Activated CD4-positive, alpha-beta T cell treated with anti-CD3 and anti-CD28 coated beads, Interleukin-2, amount 10 ng/mL, durations not matched to agents 7 days and 5 days (primary cell): ENCODE results near the gene FCN3. TPM values are rescaled to one million over a fixed set of nuclear protein-coding genes. Genes with fewer than 3 reads are reported as not detected.
"Not testable (repeated sequence)": the region's sequence is repeated elsewhere in the genome, so short reads cannot be mapped to it uniquely, and the experiment has no call there.

Source experiments
- CTCF ChIA-PET: fragments of 350-600 bp; sonication (Branson Sonifier 250); formaldehyde crosslinking; loops from one replicate; lab custom pipeline; 2021; ENCODE audit warnings: antibody characterized with exemption; lab: Charles Lee
- POLR2A ChIA-PET: fragments of 350-600 bp; sonication (Branson Sonifier 250); formaldehyde crosslinking; loops from one replicate; lab custom pipeline; 2021; ENCODE audit warnings: antibody characterized with exemption; lab: Charles Lee
- DNase-seq: peaks from one replicate; pipeline ENCODE4 v3.0.0-alpha.2; 2020
- H3K27ac Mint-ChIP-seq: one replicate; pipeline ENCODE4 v1.8.0; 2021; ENCODE audit warnings: mild to moderate bottlenecking, moderate library complexity, mixed read lengths
- H3K27me3 Mint-ChIP-seq: one replicate; pipeline ENCODE4 v1.8.0; 2021; ENCODE audit warnings: mixed read lengths
- H3K36me3 Mint-ChIP-seq: one replicate; pipeline ENCODE4 v1.8.0; 2021; ENCODE audit warnings: low read depth, mixed read lengths
- H3K4me1 Mint-ChIP-seq: one replicate; pipeline ENCODE4 v1.8.0; 2021; ENCODE audit warnings: mixed read lengths
- H3K4me3 Mint-ChIP-seq: one replicate; pipeline ENCODE4 v1.8.0; 2021; ENCODE audit warnings: mild to moderate bottlenecking, moderate library complexity, mixed read lengths
- H3K9me3 Mint-ChIP-seq: one replicate; pipeline ENCODE4 v1.8.0; 2021; ENCODE audit warnings: mixed read lengths
- total RNA-seq, 2 experiments: library from RNA; stranded (reverse); gene quantifications; one replicate each; pipeline ENCODE4 v1.2.3, GENCODE V29; 2021

Gene FCN3
- total RNA-seq, 2 experiments from 2014 or later = not detected

- peak overlapping the region; percentile 50 for H3K27ac Mint-ChIP-seq
- ChIA-PET CTCF (interaction anchor here (1.0 to 6.1 kb wide), 5 partner anchors 10 to 266 kb away, joined by 4 to 112 read pairs (median 15); partner anchors contain the start of gene MAP3K6), POLR2A (no interaction called here)
- no peaks in the 10 kb centered on the region for H3K27me3 Mint-ChIP-seq
- no peak for DNase-seq
- peaks cover 8% of the 10 kb centered on the region for H3K4me1 Mint-ChIP-seq
- H3K4me3 Mint-ChIP-seq = no peak overlapping the region
- H3K36me3 Mint-ChIP-seq = no peaks in the 10 kb centered on the region
- H3K9me3 Mint-ChIP-seq = no peaks in the 10 kb centered on the region
These were observed 22.5 kb upstream of the FCN3 start for GRCh38 chr1:27397110-27397509.

- DNase-seq = peak; percentile 84
- Mint-ChIP-seq H3K4me1 (peaks cover 15% of the 10 kb centered on the region), H3K4me3 (no peak overlapping the region), H3K27ac (peak overlapping the region; percentile 31), H3K27me3 (no peaks in the 10 kb centered on the region), H3K36me3 (no peaks in the 10 kb centered on the region), H3K9me3 (no peaks in the 10 kb centered on the region)
- ChIA-PET POLR2A (no interaction called here), CTCF (interaction anchor here (0.6 to 6.1 kb wide), 30 partner anchors 9 to 281 kb away, joined by 3 to 112 read pairs (median 4); partner anchors contain the start of genes CD164L2 and MAP3K6)
These were observed 21.0 kb upstream of the FCN3 start for GRCh38 chr1:27395441-27396195.

GRCh38 chr1:27394925-27395324 lies 20.3 kb upstream of the FCN3 start:
- CTCF ChIA-PET = interaction anchor here (0.6 to 6.1 kb wide), 30 partner anchors 10 to 467 kb away, joined by 3 to 112 read pairs (median 5); partner anchors contain the start of genes CD164L2 and MAP3K6
- no peak overlapping the region for H3K4me3 Mint-ChIP-seq
- H3K27ac Mint-ChIP-seq = peak overlapping the region; percentile 31

DNA sequence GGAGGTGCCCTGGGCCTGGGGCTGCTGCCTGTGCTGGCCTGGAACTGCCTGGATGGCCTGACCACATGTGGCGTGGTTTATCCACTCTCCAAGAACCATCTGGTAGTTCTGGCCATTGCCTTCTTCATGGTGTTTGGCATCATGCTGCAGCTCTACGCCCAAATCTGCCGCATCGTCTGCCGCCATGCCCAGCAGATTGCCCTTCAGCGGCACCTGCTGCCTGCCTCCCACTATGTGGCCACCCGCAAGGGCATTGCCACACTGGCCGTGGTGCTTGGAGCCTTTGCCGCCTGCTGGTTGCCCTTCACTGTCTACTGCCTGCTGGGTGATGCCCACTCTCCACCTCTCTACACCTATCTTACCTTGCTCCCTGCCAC lies 19.6 kb upstream of the FCN3 start:
- Mint-ChIP-seq H3K36me3 (no peaks in the 10 kb centered on the region), H3K4me1 (peaks cover 15% of the 10 kb centered on the region), H3K9me3 (no peaks in the 10 kb centered on the region), H3K27ac (no peak overlapping the region), H3K4me3 (no peak overlapping the region), H3K27me3 (peaks cover 5% of the 10 kb centered on the region)
- no peak for DNase-seq
- CTCF ChIA-PET = interaction anchor here (0.6 to 6.1 kb wide), 23 partner anchors 10 to 467 kb away, joined by 3 to 112 read pairs (median 5); partner anchors contain the start of genes CD164L2 and MAP3K6
- POLR2A ChIA-PET = no interaction called here

More at GRCh38 chr1:27394925-27395324, 20.3 kb upstream of the FCN3 start:
- DNase-seq = no peak
- H3K4me1 Mint-ChIP-seq = peaks cover 15% of the 10 kb centered on the region
- H3K36me3 Mint-ChIP-seq = no peaks in the 10 kb centered on the region
- H3K27me3 Mint-ChIP-seq = no peaks in the 10 kb centered on the region
- H3K9me3 Mint-ChIP-seq = no peaks in the 10 kb centered on the region
- POLR2A ChIA-PET = no interaction called here

DNA sequence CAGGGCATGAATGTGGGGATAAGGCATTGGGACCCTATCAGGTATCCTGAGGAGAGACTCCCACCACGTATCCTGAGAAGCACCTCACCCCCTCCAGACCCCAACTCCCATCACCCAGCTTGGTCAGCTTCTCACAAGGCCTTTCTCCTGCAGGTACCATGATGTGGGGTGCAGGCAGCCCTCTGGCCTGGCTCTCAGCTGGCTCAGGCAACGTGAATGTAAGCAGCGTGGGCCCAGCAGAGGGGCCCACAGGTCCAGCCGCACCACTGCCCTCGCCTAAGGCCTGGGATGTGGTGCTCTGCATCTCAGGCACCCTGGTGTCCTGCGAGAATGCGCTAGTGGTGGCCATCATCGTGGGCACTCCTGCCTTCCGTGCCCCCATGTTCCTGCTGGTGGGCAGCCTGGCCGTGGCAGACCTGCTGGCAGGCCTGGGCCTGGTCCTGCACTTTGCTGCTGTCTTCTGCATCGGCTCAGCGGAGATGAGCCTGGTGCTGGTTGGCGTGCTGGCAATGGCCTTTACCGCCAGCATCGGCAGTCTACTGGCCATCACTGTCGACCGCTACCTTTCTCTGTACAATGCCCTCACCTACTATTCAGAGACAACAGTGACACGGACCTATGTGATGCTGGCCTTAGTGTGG lies 19.1 kb upstream of the FCN3 start:
- no peak overlapping the region for H3K27ac Mint-ChIP-seq
- no peaks in the 10 kb centered on the region for H3K9me3 Mint-ChIP-seq
- no peaks in the 10 kb centered on the region for H3K36me3 Mint-ChIP-seq
- H3K27me3 Mint-ChIP-seq = peaks cover 5% of the 10 kb centered on the region
- POLR2A ChIA-PET = no interaction called here
- CTCF ChIA-PET = interaction anchor here (0.9 to 6.1 kb wide), 6 partner anchors 27 to 214 kb away, joined by 4 to 112 read pairs (median 10); partner anchors contain the start of gene MAP3K6
- DNase-seq = no peak
- peak overlapping the region; percentile 64 for H3K4me3 Mint-ChIP-seq
- peaks cover 15% of the 10 kb centered on the region for H3K4me1 Mint-ChIP-seq

DNA sequence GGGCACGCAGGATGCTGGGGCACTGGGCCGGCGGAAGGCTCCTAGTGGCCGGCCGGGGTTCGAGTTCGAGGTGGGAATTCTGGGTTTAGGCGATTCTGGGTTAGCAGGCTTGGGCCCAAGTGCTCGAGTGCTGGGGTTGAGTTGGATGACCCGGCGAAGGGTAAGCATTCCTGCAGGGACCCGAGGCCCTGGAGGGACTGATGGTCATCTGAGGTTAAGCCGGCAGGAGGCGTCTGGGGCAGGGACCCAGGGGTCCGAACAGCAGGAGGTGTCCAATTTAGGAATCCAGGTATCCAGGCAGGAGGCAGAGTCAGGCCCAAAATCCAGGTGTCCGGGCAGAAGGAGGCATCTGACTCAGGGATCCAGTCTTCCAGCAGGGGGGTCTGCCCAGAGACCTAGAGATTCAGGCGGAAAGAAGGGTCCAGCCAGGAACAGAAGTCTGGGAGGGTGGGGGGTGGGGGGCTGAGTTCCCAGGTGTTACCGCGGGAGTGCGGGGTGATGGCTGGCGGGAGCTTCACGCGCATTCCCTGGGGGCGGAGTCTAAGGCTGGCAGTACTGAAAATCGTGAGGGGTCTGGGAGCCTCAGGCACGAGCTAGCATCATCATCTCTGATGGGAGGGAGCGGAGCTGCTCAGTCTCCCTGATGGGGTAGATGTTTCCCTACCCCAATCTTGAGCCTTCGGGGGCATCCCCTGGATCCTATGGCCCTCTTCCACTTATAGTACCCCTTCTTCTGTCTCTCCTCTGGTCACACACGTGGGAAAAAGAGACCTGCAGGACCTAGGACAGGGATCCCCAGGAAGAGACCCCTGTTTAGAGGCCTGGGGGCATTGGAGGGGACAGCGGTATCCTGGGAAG lies 18.4 kb upstream of the FCN3 start:
- Mint-ChIP-seq H3K9me3 (no peaks in the 10 kb centered on the region), H3K36me3 (no peaks in the 10 kb centered on the region), H3K27ac (peak overlapping the region; percentile 19), H3K27me3 (peaks cover 8% of the 10 kb centered on the region), H3K4me1 (peaks cover 15% of the 10 kb centered on the region), H3K4me3 (peak overlapping the region; percentile 64)
- POLR2A ChIA-PET = no interaction called here
- DNase-seq = no peak
- CTCF ChIA-PET = interaction anchor here (6.1 kb wide), 1 partner anchor 94 kb away, joined by 112 read pairs; no protein-coding TSS in a partner anchor

DNA sequence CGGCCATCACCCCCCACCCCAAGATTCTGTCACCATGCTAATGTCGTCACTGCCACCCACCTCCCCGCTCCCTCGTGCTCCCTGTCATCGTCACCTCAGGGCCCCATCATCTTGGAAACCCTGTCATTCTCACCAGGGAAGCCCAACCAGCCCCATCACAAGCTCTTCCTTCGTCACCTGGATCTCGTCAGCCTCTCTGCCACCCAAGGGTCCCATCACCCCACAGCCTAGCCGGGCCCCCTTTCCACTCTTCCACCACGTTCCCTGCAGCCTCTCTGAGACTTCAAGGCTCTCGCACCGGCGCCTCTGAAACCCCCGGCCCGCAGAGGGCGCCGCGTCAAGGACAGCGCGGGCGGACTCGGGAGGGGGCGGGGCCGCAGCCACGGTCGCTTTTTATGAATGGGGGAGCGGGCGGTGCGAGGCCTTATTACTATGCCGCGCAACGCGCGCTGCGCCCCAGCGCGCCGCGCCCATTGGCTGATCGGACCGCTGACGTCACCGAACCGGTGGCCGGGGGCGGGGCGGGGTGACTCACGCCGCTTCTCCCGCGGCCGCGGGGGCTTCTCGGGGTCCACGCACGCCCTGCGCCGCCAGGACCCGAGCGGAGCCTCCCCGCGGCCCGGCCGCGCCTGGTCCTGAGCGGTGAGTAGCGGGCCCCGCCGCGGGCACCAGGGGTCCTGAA lies 17.6 kb upstream of the FCN3 start, which contains the start of gene GPR3:
GPR3 (plus strand) TSS at position 527 of the 682 bp plus-strand sequence. CDS start 1,177 bp downstream, outside the sequence.
- ChIA-PET POLR2A (no interaction called here), CTCF (interaction anchor here (1.0 to 3.2 kb wide), 7 partner anchors 9 to 96 kb away, joined by 4 to 28 read pairs (median 7); partner anchors contain the start of gene MAP3K6)
- Mint-ChIP-seq H3K4me1 (peaks cover 15% of the 10 kb centered on the region), H3K27me3 (peaks cover 8% of the 10 kb centered on the region), H3K36me3 (no peaks in the 10 kb centered on the region), H3K4me3 (peak within 1 kb of the TSS; percentile 64), H3K27ac (peak within 1 kb of the TSS; percentile 87), H3K9me3 (no peaks in the 10 kb centered on the region)
- DNase-seq = peak; percentile 94

- no peaks in the 10 kb centered on the region for H3K9me3 Mint-ChIP-seq
- DNase-seq = no peak
- H3K36me3 Mint-ChIP-seq = no peaks in the 10 kb centered on the region
- peaks cover 8% of the 10 kb centered on the region for H3K27me3 Mint-ChIP-seq
- CTCF ChIA-PET = interaction anchor here (0.6 to 3.2 kb wide), 13 partner anchors 10 to 271 kb away, joined by 3 to 28 read pairs (median 4); partner anchors contain the start of gene MAP3K6
- H3K4me1 Mint-ChIP-seq = peaks cover 15% of the 10 kb centered on the region
- H3K27ac Mint-ChIP-seq = no peak overlapping the region
- peak overlapping the region; percentile 64 for H3K4me3 Mint-ChIP-seq
- POLR2A ChIA-PET = no interaction called here
These were observed 17.0 kb upstream of the FCN3 start for GRCh38 chr1:27391511-27392095.

DNA sequence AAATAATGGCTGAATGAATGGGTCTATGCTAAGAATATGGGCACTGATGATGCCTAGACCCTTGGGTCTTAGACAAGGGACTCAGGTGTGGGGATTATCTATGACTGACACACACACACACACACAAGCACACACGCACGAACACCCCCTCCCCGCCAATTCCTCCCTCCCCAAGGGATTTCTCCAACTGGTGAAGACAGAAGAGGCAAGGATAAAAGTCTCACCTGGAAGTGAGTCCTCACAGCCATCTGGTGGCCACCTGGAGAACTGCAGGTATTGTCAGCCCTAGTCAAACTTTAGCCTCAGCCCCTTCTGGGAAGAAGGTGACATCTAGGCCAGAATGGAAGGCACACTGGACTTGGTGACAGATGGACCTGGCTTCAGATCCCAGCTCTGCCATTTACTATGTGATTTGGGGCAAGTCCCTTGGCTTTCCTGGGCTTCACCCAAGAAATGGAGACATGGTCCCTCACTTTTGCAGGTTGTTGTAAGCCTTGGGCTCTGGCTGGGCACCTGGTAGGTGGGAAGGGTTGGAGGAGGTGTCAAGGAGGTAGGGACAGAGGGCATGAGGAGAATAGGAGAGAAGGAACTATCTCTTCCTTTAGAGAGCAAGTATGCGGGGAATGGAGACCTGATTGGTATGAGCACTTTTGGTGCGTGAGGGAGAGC lies 13.8 kb upstream of the FCN3 start:
- POLR2A ChIA-PET = interaction anchor here (0.7 kb wide), 1 partner anchor 14 kb away, joined by 9 read pairs; the partner anchor contains the start of gene FCN3
- no peak overlapping the region for H3K27ac Mint-ChIP-seq
- no peaks in the 10 kb centered on the region for H3K36me3 Mint-ChIP-seq
- no peaks in the 10 kb centered on the region for H3K9me3 Mint-ChIP-seq
- no peak overlapping the region for H3K4me3 Mint-ChIP-seq
- H3K4me1 Mint-ChIP-seq = peaks cover 15% of the 10 kb centered on the region
- peaks cover 13% of the 10 kb centered on the region for H3K27me3 Mint-ChIP-seq
- DNase-seq = peak; percentile 82
- CTCF ChIA-PET = interaction anchor here (0.7 to 3.8 kb wide), 9 partner anchors 11 to 92 kb away, joined by 3 to 33 read pairs (median 5); partner anchors contain the start of gene SYTL1

DNA sequence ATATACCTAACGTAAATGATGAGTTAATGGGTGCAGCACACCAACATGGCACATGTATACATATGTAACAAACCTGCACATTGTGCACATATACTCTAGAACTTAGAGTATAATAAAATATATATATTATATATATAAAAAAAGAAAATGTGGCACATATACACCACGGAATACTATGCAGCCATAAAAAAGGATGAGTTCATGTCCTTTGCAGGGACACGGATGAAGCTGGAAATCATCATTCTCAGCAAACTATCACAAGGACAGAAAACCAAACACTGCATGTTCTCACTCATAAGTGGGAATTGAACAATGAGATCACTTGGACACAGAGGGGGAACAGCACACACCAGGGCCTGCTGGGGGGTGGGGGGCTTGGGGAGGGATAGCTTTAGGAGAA lies 10.2 kb upstream of the FCN3 start:
- H3K4me3 Mint-ChIP-seq, H3K9me3 Mint-ChIP-seq, POLR2A ChIA-PET, DNase-seq, H3K4me1 Mint-ChIP-seq, H3K36me3 Mint-ChIP-seq, H3K27ac Mint-ChIP-seq: not testable (repeated sequence)
- CTCF ChIA-PET = interaction anchor here (1.1 kb wide), 1 partner anchor 10 kb away, joined by 4 read pairs; no protein-coding TSS in a partner anchor
- H3K27me3 Mint-ChIP-seq = peaks cover 16% of the 10 kb centered on the region

DNA sequence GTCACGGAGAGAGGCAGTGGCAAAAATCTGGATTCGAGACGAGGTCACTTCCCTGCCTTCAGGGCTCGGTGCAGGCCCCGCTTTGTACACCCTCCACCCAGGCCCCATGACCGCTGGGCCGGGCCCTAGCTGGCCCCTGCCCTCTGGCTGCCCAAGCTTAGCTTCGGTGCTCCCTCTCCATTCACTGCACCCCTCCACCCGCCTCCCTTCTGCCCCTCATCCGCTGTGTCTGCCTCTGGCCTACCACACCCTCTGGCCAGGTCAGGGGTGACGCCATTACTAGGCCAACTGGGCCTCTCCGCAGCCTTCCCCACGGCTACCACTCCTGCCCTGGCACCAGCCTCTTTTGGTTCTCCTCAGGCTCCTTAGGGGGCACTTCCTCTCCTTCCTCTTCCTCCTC lies 9.0 kb upstream of the FCN3 start:
- POLR2A ChIA-PET = no interaction called here
- Mint-ChIP-seq H3K27me3 (peaks cover 11% of the 10 kb centered on the region), H3K27ac (no peak overlapping the region), H3K36me3 (no peaks in the 10 kb centered on the region), H3K9me3 (no peaks in the 10 kb centered on the region), H3K4me1 (no peaks in the 10 kb centered on the region), H3K4me3 (no peak overlapping the region)
- CTCF ChIA-PET = interaction anchor here (0.5 to 1.1 kb wide), 3 partner anchors 11 to 884 kb away, joined by 3 to 4 read pairs (median 3); no protein-coding TSS in a partner anchor
- no peak for DNase-seq
